ENCODE data around the gene EXD1.

- TF ChIP-seq, protein P1, sequence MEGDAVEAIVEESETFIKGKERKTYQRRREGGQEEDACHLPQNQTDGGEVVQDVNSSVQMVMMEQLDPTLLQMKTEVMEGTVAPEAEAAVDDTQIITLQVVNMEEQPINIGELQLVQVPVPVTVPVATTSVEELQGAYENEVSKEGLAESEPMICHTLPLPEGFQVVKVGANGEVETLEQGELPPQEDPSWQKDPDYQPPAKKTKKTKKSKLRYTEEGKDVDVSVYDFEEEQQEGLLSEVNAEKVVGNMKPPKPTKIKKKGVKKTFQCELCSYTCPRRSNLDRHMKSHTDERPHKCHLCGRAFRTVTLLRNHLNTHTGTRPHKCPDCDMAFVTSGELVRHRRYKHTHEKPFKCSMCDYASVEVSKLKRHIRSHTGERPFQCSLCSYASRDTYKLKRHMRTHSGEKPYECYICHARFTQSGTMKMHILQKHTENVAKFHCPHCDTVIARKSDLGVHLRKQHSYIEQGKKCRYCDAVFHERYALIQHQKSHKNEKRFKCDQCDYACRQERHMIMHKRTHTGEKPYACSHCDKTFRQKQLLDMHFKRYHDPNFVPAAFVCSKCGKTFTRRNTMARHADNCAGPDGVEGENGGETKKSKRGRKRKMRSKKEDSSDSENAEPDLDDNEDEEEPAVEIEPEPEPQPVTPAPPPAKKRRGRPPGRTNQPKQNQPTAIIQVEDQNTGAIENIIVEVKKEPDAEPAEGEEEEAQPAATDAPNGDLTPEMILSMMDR (conservative IDR thresholded peaks at IDR 0.05; ENCODE audit: low read depth, low read length): no peak
- no peak for TF ChIP-seq EZH2 (IDR thresholded peaks at IDR 0.05; ENCODE audit: borderline replicate concordance, low read depth, low read length, poor library complexity, severe bottlenecking)
Observed at GRCh38 chr15:41169781-41170180, 60.8 kb downstream of the EXD1 start.

All from A673 (cell line).